ENCODE measurements around the gene SETD5.

Gene SETD5

DNA sequence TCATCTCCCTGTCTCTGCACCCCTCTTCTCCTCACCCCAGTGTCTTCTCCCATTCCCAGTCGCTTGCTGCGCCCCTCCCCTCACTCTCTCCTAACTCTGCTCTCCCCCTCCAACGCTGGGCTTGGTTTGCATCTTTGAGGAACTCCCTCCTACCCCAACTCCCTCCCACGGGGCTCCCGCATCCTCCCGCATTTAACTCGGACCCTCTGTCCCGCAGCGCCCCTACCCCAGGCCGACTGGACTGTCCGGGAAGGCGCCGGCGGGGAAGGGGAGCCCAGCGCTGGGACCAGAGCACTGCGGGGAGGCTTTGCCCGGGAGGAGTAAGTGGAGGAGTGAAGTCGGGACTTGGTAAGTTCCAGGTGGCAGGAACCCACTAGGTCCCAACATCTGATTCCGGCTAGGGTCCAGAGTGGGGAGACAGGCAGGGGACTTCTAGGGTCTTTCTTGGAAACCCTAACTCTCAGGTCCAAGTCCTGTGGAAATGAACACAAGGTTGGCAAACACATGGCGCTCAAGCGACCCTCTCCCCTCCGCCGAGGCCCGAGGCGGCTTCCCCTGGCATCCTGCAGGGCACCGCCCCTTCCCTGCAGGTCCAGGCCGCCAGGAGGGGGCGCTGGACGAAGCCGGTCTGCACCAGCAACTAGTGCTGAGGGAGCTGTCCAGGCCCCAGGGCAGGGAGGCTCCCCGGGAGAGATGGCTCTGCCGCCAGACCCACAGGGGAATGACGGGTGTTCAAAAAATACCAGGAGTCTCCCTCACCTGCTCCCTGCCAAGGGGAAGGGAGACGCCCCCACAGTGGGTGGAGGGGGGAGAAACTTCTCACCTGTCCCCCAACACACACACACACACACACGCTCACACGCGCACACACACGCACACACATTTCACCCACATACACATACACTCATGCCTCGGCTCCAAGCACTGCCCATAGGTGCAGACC is 103.0 kb downstream of the SETD5 start:
- peak; percentile 10 for DNase-seq (ENCODE audit: low read depth, low spot score)
- no peak overlapping the region for H3K27ac ChIP-seq

DNA sequence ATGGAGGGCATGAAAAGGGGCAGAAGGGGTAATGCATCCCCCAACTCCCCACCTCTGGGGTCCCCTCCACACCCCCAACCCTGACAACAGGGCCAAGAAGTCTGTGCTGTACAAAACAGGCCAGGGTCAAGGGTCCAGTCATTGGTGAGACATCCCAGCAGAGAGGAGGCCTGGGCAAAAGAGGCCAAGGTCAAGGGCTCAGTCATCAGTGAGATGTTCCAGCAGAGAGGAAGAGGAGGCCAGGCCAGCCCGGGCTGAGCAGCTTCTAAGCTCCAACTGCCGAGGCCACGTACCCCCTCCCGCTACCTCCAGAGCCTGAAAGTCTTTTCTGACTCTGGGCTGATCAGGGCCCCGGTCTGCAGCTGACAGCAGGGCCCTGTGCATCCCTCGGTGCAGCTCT is 103.8 kb downstream of the SETD5 start:
- H3K27ac ChIP-seq: no peak overlapping the region
- no peak for DNase-seq (ENCODE audit: low read depth, low spot score)

- DNase-seq (ENCODE audit: low read depth, low spot score): peak; percentile 2
- H3K27ac ChIP-seq: no peak overlapping the region
Measured at GRCh38 chr3:9503283-9503682, 105.9 kb downstream of the SETD5 start.

GRCh38 chr3:9507586-9508578 is 110.5 kb downstream of the SETD5 start:
- no peak for DNase-seq (ENCODE audit: low read depth, low spot score)
- no peak overlapping the region for H3K27ac ChIP-seq

DNA sequence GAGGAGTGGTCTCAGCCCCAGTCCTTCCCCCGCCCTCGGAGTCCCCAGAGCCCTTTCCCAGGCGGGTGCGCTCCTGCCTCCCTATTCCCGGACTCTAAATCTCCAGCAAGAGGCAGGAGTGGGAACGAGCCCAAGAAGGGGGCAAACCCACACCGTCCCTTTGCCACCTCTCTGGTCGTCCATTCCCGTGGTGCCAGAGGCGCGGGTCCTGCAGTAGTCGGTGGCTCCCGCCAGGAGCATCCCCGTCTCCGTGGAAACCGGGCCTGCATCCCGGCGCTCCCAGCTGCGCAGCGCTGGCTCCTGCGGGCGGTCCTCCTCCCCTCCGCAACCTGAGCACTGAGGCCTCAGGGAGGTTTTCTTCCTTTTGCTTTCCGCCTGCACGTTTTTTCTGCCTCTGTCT is 111.4 kb downstream of the SETD5 start:
- no peak for DNase-seq (ENCODE audit: low read depth, low spot score)
- H3K27ac ChIP-seq: no peak overlapping the region

DNA sequence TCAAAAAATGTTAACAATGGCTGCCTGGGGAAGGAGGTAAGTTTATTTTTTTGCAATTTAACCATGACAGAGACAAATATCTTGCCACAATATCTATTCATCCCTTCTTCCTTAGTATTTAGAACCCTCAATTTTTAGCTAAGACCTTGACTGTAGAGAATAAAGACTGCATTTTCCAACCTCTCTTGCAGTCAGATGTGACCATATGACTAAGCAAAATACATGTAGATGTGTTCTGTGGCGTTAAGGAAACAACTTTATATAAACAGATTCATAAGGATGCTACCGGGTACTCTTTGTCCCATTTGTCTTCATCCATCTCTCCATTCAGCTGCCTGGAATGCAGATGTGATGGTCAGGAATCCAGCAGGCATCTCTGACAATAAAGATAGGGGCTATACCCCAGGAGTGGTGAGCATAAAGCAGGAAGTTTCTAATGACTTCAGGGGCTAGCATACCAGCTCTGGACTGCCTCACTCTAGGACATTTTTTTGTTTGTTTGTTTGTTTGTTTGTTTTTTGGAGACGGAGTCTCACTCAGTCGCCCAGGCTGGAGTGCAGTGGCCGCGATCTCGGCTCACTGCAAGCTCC is 115.1 kb downstream of the SETD5 start:
- DNase-seq (ENCODE audit: low read depth, low spot score): no peak
- H3K27ac ChIP-seq: no peak overlapping the region

DNA sequence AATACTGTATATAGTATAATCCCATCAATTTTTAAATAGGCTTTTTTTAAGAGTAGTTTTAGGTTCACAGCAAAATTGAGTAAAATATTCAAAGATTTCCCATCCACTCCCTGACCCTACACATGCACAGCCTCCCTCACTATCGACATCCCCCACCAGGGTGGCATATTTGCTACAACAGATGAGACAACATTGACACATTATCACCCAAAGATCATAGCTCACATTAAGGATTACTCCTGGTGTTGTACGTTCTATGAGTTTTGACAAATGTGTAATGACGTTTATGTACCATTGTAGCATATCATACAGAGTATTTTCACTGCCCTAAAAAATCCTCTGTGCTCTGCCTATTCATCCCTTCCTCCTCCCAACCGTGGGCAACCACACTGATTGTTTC is 116.9 kb downstream of the SETD5 start:
- no peak overlapping the region for H3K27ac ChIP-seq
- DNase-seq (ENCODE audit: low read depth, low spot score): no peak

DNA sequence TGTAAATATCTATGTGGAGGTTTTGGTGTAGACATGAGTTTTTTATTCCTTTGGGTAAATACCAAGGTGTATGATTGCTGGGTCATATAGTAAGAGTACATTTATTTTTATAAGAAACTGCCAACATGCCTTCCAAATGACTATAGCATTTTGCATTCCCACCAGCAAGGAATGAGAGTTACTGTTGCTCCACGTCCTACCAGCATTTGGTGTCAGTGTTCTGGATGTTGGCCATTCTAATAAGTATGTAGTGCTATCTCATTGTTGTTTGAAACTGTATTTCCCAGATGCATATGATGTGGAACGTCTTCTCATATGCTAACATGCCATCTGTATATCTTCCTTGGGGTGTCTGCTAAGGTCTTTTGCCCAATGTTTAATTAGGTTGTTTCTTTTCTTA is 117.5 kb downstream of the SETD5 start:
- DNase-seq (ENCODE audit: low read depth, low spot score): no peak
- H3K27ac ChIP-seq: no peak overlapping the region

- H3K27ac ChIP-seq: no peak overlapping the region
- no peak for DNase-seq (ENCODE audit: low read depth, low spot score)
Measured at GRCh38 chr3:9525078-9525477, 127.7 kb downstream of the SETD5 start.

Data from epithelial cell of prostate (primary cell).